ENCODE measurements around the gene POLR2E. TPM values are rescaled to one million over a fixed set of nuclear protein-coding genes. Genes with fewer than 3 reads are reported as not detected.

The POLR2E gene
- total and polyA plus RNA-seq, 4 donors, result 51.8 to 211 (median 171) TPM

DNA sequence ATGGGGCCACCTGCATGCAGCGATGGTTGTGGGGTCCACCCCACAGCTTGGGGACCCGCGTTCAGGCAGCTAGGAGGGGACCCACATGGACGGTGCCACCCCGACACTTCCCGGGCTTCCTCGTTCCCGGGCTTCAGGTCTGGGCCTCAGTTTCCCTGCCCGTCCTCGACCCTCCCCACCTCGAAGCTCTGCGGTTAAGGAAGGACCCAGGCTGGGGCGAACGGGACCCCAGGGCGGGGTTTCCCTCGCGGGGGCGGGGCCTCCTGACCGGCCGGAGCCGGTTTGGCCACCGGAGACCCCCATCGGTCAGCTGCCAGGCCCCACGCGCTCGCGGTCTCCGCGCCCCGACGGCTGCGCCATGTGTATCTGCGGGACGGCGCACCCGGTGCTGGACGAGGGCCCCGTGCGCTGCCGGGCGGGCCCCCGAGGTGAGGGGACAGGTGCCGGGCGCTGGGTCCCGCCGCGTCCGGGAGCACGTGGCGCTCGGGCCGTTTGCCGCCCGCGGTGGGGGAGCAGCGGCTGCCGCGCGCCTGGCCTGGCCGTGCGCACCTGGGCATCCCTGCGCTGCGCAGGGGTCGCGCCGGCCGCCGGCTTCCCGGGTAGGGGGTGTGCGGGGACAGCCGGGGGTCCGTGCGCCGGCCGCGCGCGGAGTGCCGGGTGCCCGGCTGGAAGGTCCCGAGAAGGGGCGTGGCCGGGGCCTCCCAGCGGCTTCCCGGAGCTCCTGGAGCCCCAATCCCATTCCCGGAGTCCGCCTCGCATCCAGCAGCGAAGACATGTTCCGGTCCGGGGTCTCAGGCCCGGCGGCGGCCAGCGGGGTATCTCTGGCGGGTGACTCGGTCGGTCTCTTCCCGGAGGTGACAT, 24.0 kb downstream of the POLR2E start:
- H3K4me1 ChIP-seq (ENCODE audit: control insufficient read depth in 4 of 4, insufficient read depth in 4 of 4, low read length in 3 of 4), result peaks cover 2 to 38% (median 14%) of the 10 kb centered on the region in 4 donors
- DNase-seq (ENCODE audit: low spot score), result no peak
- H3K4me3 ChIP-seq (ENCODE audit: low read depth in 1 of 3, low read length in 3 of 3), result no peak overlapping the region
- H3K36me3 ChIP-seq (ENCODE audit: control insufficient read depth in 4 of 4, insufficient read depth in 3 of 4, low read depth in 1 of 4, low read length in 3 of 4), result peaks cover 0 to 1% (median 0%) of the 10 kb centered on the region in 4 donors
- TF ChIP-seq HNF4A (conservative IDR thresholded peaks at IDR 0.05), result no peak
- TF ChIP-seq, protein P1, sequence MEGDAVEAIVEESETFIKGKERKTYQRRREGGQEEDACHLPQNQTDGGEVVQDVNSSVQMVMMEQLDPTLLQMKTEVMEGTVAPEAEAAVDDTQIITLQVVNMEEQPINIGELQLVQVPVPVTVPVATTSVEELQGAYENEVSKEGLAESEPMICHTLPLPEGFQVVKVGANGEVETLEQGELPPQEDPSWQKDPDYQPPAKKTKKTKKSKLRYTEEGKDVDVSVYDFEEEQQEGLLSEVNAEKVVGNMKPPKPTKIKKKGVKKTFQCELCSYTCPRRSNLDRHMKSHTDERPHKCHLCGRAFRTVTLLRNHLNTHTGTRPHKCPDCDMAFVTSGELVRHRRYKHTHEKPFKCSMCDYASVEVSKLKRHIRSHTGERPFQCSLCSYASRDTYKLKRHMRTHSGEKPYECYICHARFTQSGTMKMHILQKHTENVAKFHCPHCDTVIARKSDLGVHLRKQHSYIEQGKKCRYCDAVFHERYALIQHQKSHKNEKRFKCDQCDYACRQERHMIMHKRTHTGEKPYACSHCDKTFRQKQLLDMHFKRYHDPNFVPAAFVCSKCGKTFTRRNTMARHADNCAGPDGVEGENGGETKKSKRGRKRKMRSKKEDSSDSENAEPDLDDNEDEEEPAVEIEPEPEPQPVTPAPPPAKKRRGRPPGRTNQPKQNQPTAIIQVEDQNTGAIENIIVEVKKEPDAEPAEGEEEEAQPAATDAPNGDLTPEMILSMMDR (IDR thresholded peaks at IDR 0.05; ENCODE audit: low read depth, low read length, missing input control), result no peak
- no peak for TF ChIP-seq HNF4G (IDR thresholded peaks at IDR 0.05)
- TF ChIP-seq, protein P2, sequence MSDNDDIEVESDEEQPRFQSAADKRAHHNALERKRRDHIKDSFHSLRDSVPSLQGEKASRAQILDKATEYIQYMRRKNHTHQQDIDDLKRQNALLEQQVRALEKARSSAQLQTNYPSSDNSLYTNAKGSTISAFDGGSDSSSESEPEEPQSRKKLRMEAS (IDR thresholded peaks at IDR 0.05), result no peak
- no peak for TF ChIP-seq GABPA (IDR thresholded peaks at IDR 0.05 in 1 of 2, conservative IDR thresholded peaks at IDR 0.05 in 1 of 2)
- TF ChIP-seq ATF3 (IDR thresholded peaks at IDR 0.05), result no peak
- TF ChIP-seq TAF1 (conservative IDR thresholded peaks at IDR 0.05), result no peak
- no peak for TF ChIP-seq RXRA (IDR thresholded peaks at IDR 0.05)
- no peak for TF ChIP-seq EGR1 (IDR thresholded peaks at IDR 0.05; ENCODE audit: low read depth in 2 of 2)
- TF ChIP-seq ZBTB33 (IDR thresholded peaks at IDR 0.05), result no peak
- no peak for TF ChIP-seq REST (IDR thresholded peaks at IDR 0.05)
- TF ChIP-seq NR2F2 (IDR thresholded peaks at IDR 0.05), result no peak
- TF ChIP-seq JUND (IDR thresholded peaks at IDR 0.05), result no peak
- TF ChIP-seq SP1 (IDR thresholded peaks at IDR 0.05), result no peak
- no peak for TF ChIP-seq FOXA1 (IDR thresholded peaks at IDR 0.05)
- TF ChIP-seq RAD21 (IDR thresholded peaks at IDR 0.05), result no peak
- peaks cover 0 to 7% (median 2%) of the 10 kb centered on the region in 4 donors for H3K27me3 ChIP-seq (ENCODE audit: control insufficient read depth in 4 of 4, insufficient read depth in 4 of 4, low read length in 3 of 4)
- H3K27ac ChIP-seq (ENCODE audit: low read depth in 1 of 2, low read length in 2 of 2), result no peak overlapping the region
- no peaks in the 10 kb centered on the region for H3K9me3 ChIP-seq (ENCODE audit: control insufficient read depth in 4 of 4, low read length in 3 of 4)
- no peak overlapping the region for H3K9ac ChIP-seq (ENCODE audit: low read depth in 1 of 2, low read length in 2 of 2)
- WGBS, result 27% methylated on average over 99 of the region's 99 CpGs
